NB4 (cell line): ENCODE measurements around the gene PARD3.

Source experiments
- CTCF ChIP-seq: IDR thresholded peaks from one replicate; pipeline ENCODE4 v1.5.1; 2012; ENCODE audit warnings: low read depth, low read length
- MAX ChIP-seq: IDR thresholded peaks from 2 replicates; pipeline ENCODE4 v1.6.1; 2011; ENCODE audit warnings: low read depth, low read length
- MYC ChIP-seq: IDR thresholded peaks from 2 replicates; pipeline ENCODE4 v1.6.1; 2011; ENCODE audit warnings: low read depth, low read length
- POLR2A ChIP-seq: IDR thresholded peaks from 2 replicates; pipeline ENCODE4 v1.6.1; 2011; ENCODE audit warnings: mild to moderate bottlenecking; ENCODE audit not compliant: insufficient read length; ENCODE audit errors: extremely low read depth

GRCh38 chr10:34637418-34637911 lies 177.6 kb downstream of the PARD3 start:
- peak; percentile 81 for TF ChIP-seq CTCF
- no peak for TF ChIP-seq MYC
- TF ChIP-seq POLR2A = no peak
- no peak for TF ChIP-seq MAX
